ENCODE results near the gene PRTG.

GRCh38 chr15:55791551-55792400 lies 48.8 kb upstream of the PRTG start:
- TF ChIP-seq CBFB (CRISPR knock-in tag; IDR thresholded peaks at IDR 0.05; ENCODE audit: low read depth) (no peak), ZBTB21 (CRISPR knock-in tag; IDR thresholded peaks at IDR 0.05; ENCODE audit: borderline replicate concordance) (no peak), ATF2 (CRISPR knock-in tag; IDR thresholded peaks at IDR 0.05; ENCODE audit: borderline replicate concordance, low read depth) (no peak), CTCF (IDR thresholded peaks at IDR 0.05) (no peak), USF2 (CRISPR knock-in tag; IDR thresholded peaks at IDR 0.05) (no peak), E2F5 (CRISPR knock-in tag; IDR thresholded peaks at IDR 0.05) (no peak), ATF3 (CRISPR knock-in tag; conservative IDR thresholded peaks at IDR 0.05) (no peak)

All from WTC11 (cell line).